GM20431 (cell line): Measurements from ENCODE around the gene CHPF.

ENCODE experiments used
- in situ Hi-C: fragments of 300-500 bp; cut with MseI, MboI; formaldehyde crosslinking; loops from one replicate; pipeline ENCODE4 v1.15.0; 2020; ENCODE audit warnings: low sequenced_read_pairs; ENCODE audit not compliant: unreplicated experiment

Gene CHPF

DNA sequence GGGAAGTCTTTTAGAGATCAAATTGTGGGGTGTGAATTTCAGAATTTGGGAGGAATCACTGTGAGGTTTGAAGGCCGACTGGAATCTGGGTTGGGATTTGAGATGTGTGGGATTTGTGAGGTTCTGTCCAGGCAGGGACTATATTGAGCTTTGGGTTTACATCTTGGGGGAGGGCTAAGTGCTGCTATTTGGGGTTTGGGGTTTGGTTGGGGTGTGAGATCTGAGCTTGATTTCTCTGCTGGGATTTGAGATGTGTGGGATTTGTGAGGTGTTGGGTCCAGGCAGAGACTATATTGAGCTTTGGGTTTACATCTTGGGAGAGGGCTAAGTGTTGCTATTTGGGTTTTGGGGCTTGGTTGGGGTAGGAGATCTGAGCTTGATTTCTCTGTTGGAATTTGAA, 44.1 kb downstream of the CHPF start:
- in situ Hi-C loops: no loop called here

DNA sequence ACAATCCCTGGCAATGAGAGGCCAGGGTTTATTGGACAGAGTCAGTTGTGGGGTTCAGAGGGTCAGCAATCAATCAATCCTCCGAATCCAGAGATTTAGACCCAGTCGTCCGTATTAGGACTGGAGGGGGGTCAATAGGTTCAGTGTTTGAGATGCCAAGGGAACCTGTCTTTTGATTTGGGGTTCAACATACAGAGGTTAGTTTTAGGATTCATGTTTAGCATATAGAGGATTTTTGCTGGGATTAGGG, 44.6 kb downstream of the CHPF start:
- in situ Hi-C loops: no loop called here

DNA sequence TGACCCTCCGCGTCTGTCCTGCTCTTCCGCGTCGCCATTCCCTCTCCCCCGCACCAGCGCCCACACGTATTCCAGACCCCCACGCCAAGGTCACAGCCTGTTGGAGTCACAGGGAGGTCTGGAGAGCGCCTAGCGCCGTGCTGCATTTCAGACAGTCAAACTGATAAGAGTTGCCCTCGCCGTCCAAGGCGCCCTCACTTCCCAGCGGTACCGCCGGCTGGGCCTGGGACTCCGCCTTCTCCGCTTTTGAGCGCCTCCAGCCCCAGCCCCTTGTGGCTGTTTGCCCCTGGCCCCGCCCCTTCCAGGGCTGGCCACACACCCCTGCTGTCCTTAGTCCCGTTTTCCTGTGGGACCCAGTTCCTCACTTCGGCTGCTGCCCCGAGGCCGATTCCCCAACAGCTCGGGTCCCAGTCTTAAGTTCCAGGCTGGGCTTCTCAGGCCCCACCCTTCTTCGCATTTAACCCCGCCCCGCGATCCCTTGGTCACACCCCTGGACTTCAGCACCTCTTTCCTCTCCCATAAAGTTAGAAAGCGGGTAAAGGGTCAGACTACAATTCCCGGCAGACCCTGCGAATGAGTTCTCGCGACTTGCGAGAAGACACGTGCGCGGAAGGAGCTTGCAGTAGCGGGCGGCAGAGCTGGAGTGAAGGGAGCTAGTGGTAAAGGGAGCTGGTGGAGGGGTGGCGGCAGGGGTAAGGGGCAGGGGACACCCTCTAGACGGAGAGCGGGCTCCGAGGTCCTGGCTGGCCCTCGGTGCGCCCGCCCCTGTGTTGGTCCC, 45.1 kb downstream of the CHPF start, which contains the start of gene GMPPA:
Gene GMPPA (plus strand): TSS at position 612 of the 778 bp plus-strand sequence. CDS start 1,085 bp downstream, outside the sequence.
- in situ Hi-C loops: no loop called here

DNA sequence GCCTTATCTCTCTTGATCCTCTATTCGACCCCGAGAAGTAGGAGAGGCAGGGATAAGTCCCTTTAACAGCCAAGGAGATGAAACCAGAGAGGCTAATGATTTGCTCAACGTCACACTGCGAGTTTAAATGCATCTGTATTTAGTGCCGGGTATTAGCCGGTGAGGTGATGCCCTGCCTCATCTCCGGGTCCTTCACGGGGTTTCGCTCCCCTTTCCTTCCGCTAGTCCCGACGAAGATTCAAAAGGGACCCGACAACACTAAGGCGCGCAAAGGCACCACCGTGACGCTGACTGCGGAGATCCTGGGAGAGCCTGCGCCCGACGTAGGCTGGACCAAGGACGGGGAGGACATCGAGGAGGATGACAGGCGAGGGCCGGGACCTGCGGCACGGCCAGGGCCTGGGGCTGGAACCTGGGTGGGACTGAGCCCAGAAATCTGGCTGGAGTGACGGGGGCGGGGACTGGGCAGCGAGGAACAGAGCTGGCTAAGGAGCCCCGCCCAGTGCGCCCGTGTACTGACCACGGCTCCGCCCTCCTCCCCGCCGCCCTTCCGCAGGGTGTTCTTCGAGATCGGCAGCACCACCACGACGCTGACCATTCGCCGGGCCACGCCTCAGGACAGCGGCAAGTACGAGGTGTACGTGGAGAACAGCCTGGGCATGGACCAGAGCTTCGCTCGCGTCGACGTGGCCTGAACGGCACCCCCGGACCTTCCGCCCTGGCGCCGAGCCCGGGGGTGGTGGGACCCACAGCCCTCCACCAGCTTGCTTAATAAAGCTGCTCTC, 45.9 kb downstream of the CHPF start:
- in situ Hi-C loops: no loop called here

DNA sequence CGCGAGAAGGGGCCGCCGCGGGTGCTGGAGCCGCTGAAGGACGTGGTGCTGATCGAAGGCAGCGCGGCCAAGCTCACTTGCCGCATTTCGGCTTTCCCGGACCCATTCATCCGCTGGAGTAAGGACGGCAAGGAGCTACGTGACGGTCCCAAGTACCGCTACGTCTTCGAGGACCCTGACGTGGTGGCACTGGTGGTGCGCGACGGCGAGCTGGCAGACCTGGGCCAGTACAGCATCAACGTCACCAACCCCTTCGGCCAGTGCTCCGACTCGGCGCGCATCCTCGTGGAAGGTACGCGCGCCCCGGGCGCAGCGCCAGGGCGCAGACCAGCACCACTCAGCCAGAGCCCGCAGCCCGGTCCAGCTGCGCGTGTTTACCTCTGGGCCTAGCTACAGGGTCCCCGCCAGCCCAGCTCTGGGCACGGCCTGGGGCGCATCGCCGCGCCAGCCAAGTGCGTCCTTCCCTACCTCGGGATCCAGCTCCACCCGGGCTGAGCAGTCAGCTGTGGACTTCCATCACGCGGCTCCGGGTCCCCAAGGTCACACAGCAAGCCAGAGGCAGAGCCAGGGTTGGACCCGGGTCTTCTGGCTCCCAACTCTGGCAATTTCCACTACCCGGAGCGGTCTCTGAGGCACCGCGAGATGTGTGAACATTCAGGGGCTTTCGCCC, 46.6 kb downstream of the CHPF start:
- in situ Hi-C loops: no loop called here

DNA sequence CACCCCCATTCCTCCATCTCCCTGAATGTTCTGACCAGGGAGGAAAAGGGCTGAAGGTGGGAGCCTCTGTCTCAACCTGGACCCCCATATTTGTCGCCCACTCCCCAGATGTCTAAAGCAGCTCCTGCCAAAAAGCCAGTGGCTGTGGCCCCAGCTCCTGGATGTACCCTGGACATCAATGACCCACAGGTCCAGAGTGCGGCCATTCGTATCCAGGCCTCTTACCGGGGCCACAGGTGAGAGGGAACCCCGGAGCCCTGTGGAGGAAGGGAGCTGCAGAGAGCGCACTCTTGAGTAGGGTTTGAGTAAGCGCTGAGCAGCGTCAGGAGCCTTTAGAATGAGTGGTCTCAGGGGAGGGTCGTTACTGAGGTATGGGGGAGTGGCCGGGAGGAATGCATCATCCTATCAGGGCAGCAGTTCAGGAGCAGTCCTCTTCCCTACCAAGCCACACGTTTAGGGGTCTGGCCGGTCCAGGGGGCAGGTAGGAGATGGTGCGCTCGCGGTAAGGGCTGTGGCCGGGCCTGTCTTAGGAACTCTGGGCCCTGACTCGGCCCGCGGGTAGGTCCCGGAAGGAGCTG, 47.3 kb downstream of the CHPF start:
- in situ Hi-C loops: no loop called here

DNA sequence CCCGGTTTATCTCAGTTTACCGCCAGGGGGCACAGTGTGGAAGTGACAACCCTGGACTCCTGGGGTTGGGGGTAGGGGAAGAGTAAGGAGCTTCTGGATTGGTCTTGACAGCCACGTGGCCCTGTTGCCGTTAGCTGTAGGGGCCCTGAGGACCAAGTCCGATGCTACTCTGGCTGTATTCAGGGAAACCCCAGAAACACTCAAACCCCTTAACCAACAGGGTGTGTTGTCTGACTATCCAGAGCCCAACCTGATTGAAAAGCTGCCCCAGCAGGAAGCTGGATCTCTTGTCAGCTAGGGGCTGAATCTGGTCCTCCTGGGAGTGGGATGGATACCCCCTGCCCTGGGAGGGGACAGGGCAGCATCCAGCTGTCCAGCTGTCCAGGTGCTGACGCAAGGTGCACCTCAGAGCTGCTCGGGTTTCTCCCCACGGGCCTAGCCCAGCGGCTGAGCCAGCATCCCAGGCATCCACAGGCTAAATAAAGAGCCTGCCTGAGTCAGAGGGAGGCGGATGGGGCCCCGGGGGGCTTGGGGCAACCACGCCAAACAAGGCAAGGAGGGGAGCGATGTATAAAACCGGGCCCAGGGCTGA, 48.0 kb downstream of the CHPF start:
- in situ Hi-C loops: no loop called here

DNA sequence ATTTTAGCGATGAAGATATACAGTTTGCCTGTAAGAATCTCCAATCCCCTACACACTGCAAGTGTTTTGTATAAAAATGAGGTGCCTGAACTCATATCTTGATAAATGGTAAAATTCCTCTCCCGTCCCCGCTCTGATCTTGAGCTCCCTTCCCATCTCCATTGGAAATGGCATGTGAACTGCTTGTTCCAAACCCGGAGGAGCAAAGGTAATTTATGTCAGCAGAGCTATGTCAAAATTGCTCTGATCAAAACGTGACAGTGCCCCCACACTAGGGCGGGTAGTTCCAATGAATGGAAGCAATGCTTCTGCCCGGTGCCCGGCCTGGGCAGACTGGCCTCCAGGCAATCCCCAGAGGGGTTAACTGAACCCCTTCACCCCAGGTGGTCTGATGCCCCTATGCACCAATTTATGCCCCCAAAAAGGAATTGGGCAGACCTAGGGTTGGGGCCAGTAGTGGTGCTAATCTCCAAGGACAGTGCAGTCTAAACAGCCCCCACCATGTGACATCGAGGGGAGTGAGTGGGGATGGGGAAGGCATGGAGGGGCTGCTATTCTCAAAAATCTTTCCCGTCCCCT, 48.6 kb downstream of the CHPF start:
- in situ Hi-C loops: no loop called here

DNA sequence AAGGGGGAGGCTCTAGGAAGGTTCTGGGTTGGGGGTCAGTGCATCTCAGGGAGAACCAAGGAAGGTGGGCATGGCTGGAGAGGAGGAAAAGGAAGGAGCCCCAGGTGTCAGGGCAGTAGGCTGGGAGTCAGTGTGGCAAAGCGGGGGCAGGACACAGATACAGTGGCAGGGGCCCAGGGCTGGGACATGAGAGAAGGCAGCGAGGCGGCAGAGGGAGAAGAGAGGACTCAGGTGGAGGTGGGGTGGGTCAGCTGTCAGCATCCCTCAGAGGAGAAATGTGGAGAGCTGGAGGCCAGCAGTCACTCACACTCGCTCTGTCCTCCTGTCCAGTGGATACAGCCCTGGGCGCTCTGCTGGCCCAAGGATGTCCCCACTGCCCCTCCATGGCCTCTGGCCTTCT, 50.5 kb downstream of the CHPF start:
- in situ Hi-C loops: no loop called here

DNA sequence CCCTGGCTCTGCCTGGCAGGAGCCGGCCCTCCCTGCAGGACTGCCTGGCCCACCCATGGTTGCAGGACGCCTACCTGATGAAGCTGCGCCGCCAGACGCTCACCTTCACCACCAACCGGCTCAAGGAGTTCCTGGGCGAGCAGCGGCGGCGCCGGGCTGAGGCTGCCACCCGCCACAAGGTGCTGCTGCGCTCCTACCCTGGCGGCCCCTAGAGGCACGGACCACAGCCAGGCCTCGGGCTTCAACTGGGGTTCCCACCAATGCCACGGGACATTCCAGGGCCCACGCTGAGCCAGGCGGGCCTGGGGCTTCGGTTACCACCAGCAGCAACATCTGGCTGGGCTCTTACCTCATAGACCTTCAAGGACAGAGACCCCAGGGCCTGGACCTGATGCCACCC, 51.0 kb downstream of the CHPF start:
- in situ Hi-C loops: no loop called here

DNA sequence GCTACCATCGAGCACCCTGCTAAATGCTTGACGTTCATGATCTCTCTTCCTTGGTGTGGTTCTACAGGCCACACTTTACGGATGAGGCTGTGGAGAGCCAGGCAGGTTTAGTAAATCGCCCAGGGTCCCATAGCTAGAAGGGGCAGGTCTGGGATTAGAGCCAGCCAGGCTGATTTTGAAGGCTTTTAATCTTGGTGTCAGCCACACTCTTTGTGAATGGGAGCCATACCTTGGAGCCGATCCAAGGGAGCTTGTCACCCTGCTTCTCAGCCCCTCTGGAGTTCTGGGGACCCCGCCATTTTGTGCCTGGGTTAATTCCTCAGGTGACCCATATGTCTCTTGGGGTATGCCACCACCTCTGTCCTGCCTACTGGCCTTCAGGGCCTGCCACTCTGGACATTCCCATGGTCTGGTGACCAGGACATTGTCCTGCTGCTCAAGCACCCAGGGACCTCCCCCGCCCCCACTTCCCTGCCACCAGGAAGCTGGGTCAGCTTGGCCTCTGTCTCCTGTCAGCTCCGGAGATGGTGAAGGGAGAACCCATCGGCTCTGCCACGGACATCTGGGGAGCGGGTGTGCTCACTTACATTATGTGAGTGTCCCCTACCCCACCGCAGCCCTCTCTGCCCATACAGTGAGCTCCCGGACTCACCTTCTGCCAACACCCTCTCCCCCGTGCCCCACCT, 52.2 kb downstream of the CHPF start:
- in situ Hi-C loops: no loop called here

DNA sequence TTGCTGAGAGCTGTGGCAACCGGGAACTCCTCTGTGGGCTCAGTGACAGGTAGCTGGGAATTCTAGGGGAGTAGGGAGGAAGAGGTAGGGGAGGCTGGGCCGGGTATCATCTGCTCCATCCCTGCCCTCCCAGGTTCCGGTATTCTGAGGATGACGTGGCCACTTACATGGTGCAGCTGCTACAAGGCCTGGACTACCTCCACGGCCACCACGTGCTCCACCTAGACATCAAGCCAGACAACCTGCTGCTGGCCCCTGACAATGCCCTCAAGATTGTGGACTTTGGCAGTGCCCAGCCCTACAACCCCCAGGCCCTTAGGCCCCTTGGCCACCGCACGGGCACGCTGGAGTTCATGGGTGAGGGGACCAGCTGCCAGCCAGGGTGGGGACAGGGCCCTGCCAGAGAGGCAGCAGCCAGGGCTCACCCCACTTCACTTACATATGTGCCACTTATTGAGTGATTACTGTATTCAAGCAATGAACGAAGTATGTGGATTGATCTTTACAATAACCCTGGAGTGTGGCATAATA, 52.9 kb downstream of the CHPF start:
- in situ Hi-C loops: no loop called here

DNA sequence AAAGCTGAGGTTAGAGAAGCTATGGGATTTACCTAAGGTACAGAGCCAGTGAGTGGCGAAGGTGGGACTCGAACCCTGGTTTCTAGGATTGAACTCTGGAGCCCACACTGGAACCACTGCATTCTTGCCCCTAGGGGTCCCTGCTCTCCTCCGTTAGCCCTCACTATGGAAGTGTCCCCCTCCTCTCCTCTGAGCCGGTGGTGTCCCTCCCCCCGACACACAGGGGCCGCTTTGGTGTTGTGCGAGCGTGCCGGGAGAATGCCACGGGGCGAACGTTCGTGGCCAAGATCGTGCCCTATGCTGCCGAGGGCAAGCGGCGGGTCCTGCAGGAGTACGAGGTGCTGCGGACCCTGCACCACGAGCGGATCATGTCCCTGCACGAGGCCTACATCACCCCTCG, 53.4 kb downstream of the CHPF start:
- in situ Hi-C loops: no loop called here

DNA sequence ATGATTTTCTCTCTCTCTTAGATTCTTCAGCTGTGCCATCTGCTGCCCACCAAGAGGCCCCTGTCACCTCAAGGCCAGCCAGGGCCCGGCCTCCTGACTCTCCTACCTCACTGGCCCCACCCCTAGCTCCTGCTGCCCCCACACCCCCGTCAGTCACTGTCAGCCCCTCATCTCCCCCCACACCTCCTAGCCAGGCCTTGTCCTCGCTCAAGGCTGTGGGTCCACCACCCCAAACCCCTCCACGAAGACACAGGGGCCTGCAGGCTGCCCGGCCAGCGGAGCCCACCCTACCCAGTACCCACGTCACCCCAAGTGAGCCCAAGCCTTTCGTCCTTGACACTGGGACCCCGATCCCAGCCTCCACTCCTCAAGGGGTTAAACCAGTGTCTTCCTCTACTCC, 54.3 kb downstream of the CHPF start:
- in situ Hi-C loops: no loop called here
